Upper lobe of right lung (tissue), 1 donor: ENCODE results near the gene ITGA2. TPM values are rescaled to one million over a fixed set of nuclear protein-coding genes. Genes with fewer than 3 reads are reported as not detected.

ENCODE experiments used
- ATAC-seq: fragments of 200-7000 bp; cut with Tn5 transposase; one replicate; pipeline ENCODE4 v1.9.1; 2020; ENCODE audit warnings: mild to moderate bottlenecking, moderate library complexity
- DNase-seq: peaks from one replicate; pipeline ENCODE4 v3.0.0-alpha.2; 2020
- H3K27ac ChIP-seq: fragments of 200-600 bp; one replicate; pipeline ENCODE4 v1.8.0; 2022
- H3K27me3 ChIP-seq: fragments of 200-600 bp; one replicate; pipeline ENCODE4 v1.8.0; 2022; ENCODE audit warnings: mild to moderate bottlenecking
- H3K36me3 ChIP-seq: fragments of 200-600 bp; one replicate; pipeline ENCODE4 v1.8.0; 2022
- H3K4me1 ChIP-seq: fragments of 200-600 bp; one replicate; pipeline ENCODE4 v1.8.0; 2022
- H3K4me3 ChIP-seq: fragments of 200-600 bp; one replicate; pipeline ENCODE4 v1.8.0; 2022; ENCODE audit warnings: mild to moderate bottlenecking
- H3K9me3 ChIP-seq: fragments of 200-600 bp; one replicate; pipeline ENCODE4 v1.8.0; 2022
- CTCF ChIP-seq: fragments of 200-600 bp; IDR thresholded peaks from one replicate; pipeline ENCODE4 v1.8.0; 2022; ENCODE audit warnings: antibody characterized with exemption
- intact Hi-C: fragments of 100-400 bp; cut with DNase I; formaldehyde crosslinking; loops from one replicate; pipeline ENCODE4 v1.11.0; 2022
- total RNA-seq: library from RNA; stranded (reverse); fragmentation: NEBNext Ultra II Directional; extraction: Animal tissue kit (Norgen Biotek cat#: 25700); gene quantifications from one replicate; pipeline ENCODE4 v1.2.1, GENCODE V29; 2021
- donor health status: DM: no; HTN: yes; CAD: no; lungs with severe emphysema.

Gene ITGA2
- total RNA-seq, 1 donor from 2014 or later, result 17.7 TPM

DNA sequence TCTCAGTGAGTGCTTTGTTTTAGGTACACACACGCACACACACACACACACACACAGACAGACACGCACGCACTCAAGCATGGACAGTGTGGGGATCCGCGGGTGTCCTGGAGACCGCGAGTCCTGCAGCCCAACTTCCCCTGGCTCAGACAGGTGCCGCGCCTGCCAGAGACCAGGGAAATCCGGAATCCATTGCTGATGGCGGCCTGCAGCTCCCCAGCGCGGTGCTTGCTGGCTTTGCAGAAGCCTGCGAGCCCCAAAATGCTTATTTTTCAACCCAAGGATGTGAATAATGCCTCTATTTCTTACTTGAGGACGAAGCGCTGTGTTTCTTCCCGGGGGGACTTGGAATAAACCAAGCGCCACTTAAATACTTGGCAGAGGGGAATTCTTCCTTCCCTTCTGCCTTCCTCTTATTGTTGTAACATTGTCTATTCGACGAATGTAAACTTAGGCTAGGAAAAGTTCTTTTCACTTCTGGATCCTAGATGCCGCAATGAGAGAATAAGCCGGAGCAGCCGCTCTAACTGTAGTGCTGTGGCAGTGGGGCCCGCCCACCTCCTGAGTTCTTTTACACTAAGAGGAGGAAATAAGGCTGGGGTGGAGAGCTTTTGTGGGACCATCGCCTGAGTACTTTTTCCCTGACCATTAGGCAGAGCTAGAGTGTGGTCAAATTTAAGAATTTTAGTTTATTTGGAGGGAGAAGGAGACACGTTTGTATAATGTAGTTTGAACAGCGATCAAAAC lies 802 bp downstream of the ITGA2 start:
- peak; percentile 28 for TF ChIP-seq CTCF
- Histone ChIP-seq H3K4me1 (peaks cover 15% of the 10 kb centered on the region), H3K27me3 (no peaks in the 10 kb centered on the region), H3K9me3 (no peaks in the 10 kb centered on the region), H3K27ac (no peak overlapping the region), H3K4me3 (peak overlapping the region; percentile 69), H3K36me3 (no peaks in the 10 kb centered on the region)
- DNase-seq, result peak; percentile 71
- intact Hi-C loops, result no loop called here
- peak; percentile 60 for ATAC-seq

- H3K27ac ChIP-seq, result no peak overlapping the region
- ATAC-seq, result no peak
- intact Hi-C loops, result no loop called here
- TF ChIP-seq CTCF, result no peak
- DNase-seq, result no peak
- no peaks in the 10 kb centered on the region for H3K27me3 ChIP-seq
- H3K9me3 ChIP-seq, result no peaks in the 10 kb centered on the region
- H3K4me1 ChIP-seq, result peaks cover 15% of the 10 kb centered on the region
- peak overlapping the region; percentile 69 for H3K4me3 ChIP-seq
- no peaks in the 10 kb centered on the region for H3K36me3 ChIP-seq
Measured at GRCh38 chr5:52990528-52990925, 1.4 kb downstream of the ITGA2 start.

DNA sequence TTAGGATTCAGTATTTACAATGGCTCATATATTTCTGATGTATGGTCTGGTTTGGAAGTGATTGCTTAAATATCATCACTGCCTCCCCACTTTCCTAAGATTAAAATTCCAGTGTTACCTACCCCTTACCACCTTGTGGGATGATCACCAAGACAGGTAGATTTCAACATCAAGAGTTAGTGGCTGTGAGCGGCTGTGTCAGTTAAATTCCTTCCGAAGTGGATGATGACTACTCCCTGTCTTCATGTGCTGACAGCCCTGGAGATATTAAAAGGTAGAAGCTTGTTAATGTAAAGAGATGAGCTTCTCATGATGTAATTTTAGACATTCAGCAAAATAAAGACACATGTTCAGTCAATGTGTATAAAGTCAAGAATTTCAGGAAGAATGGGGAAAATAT lies 4.2 kb downstream of the ITGA2 start:
- intact Hi-C loops, result no loop called here
- Histone ChIP-seq H3K9me3 (no peaks in the 10 kb centered on the region), H3K27ac (no peak overlapping the region), H3K4me1 (peaks cover 4% of the 10 kb centered on the region), H3K4me3 (no peak overlapping the region), H3K36me3 (no peaks in the 10 kb centered on the region), H3K27me3 (no peaks in the 10 kb centered on the region)
- ATAC-seq (no peak), DNase-seq (no peak)
- no peak for TF ChIP-seq CTCF

DNA sequence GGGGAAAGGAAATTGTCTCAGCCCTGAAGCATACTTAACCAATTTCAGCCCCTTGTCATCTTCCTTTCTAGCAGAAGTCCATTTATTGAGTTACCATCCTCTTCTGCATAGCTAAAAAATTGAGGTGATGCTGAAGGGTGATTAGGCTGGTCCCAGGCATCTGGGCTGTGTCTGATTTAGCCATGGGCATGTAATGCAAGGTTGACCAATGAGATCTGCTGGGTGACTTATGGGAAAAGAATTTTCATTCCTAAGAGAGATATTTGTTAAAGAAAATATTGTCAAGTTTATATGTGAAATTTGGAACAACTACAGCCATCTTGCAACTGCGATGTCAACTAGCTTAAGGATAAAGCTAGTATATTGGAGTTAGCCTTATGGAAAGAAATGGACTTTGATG lies 5.1 kb downstream of the ITGA2 start:
- intact Hi-C loops, result no loop called here
- no peak for TF ChIP-seq CTCF

DNA sequence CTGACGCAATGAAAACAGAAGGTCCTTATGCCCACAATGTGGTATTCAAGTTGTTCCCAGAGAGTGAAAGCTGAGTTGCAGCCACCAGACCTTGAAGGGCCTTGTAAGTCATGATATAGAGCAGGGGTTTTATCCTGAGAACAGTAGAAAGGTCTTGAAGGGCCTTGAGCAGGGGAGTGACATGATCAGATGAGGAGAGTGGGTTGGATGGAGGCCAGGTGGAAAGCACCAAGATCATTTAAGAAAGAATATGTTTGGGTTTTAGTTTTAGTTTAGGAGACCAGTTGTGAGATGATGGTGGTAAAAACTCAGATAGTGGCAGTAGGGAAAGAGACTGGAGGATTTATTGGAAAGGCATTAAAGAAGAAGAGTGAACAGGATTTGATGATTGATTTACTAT lies 5.9 kb downstream of the ITGA2 start:
- H3K4me1 ChIP-seq, result peaks cover 4% of the 10 kb centered on the region
- H3K4me3 ChIP-seq, result no peak overlapping the region
- no peaks in the 10 kb centered on the region for H3K27me3 ChIP-seq
- no peak for DNase-seq
- intact Hi-C loops, result no loop called here
- H3K27ac ChIP-seq, result no peak overlapping the region
- H3K9me3 ChIP-seq, result no peaks in the 10 kb centered on the region
- H3K36me3 ChIP-seq, result no peaks in the 10 kb centered on the region
- no peak for TF ChIP-seq CTCF
- ATAC-seq, result no peak

More for the DNA sequence above, 5.1 kb downstream of the ITGA2 start:
- Histone ChIP-seq H3K9me3 (no peaks in the 10 kb centered on the region), H3K4me1 (peaks cover 4% of the 10 kb centered on the region), H3K4me3 (no peak overlapping the region), H3K36me3 (no peaks in the 10 kb centered on the region), H3K27me3 (no peaks in the 10 kb centered on the region), H3K27ac (no peak overlapping the region)
- ATAC-seq (no peak), DNase-seq (no peak)
